ENCODE data around the gene MAT1A.

The MAT1A gene

DNA sequence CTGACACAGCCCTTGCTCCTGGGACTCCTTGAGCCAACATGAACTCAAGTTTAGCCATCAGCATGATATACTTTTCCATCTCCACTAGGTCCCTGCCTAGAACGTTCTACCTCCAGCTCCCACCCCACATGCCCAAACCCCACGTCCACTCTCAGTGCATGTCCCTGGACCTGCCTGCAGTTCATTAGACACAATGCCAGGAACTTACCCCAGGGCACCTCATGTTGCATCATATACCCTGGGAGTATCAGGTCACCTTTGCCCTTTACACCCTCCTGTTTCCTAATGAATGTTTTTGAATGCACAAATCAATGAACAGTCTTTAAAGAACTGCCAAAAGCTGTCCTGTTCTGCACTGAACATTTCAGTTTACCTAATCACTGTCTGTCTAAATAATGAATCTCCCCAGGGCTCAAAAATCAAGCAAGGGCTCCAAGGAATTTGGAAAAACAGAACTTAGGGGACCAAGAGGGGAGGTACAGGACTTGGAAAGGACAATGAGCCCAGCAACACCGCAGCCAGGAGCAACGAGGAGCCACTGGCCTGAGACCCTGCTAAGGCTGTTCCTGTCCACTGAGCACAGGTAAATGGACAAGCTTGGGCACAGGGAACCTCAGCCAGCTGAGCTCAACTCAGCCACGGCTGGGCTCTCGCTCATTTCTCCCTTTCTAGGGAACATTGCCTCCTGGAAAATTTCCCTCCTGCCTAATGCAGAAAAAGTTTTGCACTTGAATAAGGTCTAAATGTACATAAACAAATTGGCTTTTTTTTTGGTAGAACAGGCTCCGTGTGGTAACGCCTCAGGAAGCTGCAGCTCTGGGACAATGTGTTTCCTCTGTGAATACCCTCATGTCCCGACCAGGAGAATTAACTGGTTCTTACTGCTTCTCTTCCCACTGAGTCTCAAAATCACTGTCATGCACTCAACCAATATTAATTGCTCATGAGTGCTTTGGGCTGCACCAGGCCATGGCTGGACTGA, 7.4 kb downstream of the MAT1A start:
- no peak for DNase-seq

DNA sequence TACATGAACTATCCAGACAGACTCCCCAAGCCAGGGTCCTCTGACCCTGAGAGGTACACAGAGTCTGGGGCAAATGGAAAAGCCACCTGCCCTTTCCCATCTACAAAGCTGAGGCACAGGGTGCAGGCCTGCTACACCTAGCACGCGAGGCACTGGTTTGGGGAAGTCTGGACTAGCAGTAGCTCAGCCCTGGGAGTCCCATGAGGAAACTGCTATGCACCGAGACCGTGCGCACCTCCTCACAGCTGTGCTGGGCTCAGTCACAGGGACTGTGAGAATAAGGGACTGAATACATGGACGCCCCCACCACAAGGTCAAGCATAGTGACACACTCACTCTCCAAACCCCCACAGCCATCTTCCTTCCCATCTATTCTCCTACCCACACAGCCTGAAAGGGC, 8.2 kb downstream of the MAT1A start:
- no peak for DNase-seq

DNA sequence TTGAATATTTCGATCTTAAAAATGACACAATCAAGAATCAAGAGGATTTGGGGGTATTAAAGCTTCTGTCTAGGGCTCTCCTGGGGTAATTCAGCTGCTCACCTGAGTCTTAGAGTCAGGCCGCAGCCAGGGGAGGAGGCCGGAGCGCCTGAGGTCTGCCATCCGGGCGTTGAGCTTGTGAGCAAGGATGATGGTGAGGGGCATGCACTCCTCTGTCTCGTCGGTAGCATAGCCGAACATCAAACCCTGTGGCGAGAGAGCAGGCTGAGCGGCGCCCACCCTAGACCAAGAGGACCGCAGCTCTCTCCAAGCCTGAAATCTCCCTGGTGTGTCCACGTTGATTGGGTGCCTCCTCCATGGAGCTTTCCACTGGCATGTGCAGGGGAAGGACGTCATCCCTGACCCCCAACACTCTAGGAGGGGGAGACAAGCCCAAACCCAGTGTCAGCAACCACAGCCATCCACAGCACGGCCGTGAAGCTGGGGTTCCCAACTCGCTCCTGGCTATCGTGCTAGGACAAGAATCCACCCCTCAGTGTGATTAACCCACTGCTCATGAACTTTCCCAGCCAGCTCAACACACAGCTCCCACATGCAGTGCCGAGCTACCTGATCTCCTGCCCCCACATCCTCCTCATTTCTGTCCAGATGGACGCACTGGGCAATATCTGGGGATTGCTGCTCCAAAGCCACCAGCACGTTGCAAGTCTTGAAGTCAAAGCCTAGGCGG, 9.2 kb downstream of the MAT1A start:
- DNase-seq = no peak

DNA sequence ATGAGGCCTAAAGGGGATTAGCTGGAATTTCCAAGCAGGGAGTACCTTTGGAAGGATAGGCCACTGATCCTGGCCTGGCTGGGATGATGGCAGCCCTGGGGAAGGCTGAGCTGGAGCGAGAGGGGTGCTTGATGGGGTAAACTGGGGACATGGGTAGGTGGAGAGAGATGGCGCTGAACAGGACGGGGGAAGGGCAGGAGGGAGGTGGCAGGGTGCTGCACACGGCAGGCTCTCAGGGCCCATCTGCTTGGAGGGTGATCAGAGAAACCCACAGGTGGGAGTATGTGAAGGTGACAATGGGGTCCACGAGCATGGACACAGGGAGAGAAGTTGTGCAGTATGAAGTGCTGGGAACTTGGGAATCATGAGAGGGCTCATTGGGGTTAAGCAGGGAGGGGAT, 10.3 kb downstream of the MAT1A start:
- DNase-seq = no peak

DNA sequence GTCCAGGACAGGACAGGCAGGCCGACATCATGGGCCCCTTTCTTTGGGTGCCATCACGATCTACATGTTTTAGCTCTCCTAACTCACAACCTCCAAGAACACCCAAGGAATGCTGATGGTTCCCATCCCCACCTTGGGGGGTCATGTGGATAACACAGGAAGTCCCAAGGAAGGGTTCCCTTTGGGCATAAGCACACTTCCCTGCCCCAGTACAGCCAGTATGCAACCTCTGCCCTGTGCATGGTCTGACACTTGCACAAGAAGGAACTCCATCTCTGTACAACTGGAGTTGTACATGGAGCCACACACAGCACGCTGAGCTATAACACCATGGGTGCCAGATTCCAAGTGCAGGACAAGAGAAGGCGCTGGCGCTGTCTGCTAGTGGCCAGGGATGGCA, 11.0 kb downstream of the MAT1A start:
- DNase-seq = no peak

DNA sequence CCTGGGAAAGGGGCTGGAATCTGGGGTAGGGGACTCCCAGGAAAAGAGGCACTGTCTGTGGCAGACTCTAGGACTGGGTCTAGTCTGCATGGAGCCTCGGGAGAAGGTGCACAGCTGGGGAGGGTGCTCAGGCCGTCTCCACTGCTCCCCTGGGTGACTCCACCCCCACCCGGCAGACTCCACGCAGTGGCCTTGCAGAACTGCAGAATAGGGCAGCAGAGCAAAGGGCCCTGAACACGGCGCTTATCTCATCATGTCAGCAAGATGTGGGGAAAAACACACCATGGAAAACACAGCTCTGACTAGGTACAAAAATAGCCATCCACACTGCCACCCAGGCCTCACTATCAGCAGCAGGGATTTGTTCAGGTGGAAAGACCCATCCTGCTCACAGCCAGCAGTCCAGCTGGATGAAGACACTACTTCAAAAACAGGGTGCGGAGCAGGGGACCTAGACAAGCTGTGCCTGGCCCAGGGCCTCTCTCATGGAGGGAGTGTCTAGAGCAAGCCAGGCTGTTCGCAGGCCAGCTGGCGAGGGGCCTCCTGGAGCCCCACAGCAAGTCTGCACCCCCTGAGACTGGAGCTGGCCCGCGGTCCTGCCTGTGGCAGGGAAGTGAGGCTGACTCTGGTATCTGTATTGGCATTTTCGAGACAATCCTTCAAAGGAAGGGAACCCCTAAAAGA, 11.7 kb downstream of the MAT1A start:
- no peak for DNase-seq

DNA sequence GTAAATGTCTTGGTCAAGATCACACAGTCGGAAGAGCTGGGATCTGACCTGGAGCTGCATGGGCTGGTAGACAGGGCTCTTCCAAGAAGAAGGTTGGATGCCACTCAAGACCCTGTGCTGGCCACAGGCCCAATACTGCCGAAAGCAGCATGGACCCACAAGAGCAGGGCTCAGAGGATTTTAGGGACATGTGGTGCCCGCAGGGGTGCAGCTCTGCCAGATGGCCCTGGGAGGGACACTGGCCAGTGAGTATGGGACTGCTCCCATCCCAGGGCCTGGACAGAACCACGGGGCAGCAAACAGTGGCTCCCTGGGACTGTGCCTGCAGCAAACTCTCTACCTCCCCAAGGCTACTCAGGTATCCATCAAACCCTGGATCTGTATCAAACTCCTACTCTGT, 12.4 kb downstream of the MAT1A start:
- no peak for DNase-seq

DNA sequence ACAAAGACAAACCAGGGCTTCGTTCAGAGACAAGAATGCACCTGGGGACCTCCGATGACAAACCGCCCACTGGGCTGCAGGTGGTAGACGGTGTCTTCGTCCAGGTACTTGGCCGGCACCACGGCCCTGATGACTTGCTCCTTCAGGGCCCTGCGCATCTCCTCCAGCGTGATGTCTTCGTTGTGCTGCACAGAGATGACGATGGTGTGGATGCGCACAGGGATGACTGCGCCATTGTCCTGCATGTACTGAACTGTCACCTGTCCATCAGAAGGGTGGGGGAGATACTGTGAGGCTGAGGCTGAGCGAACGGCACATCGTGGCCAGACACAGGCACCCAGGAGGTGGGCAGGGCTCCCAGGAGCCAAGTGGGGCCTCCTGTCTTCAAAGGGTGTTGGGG, 13.1 kb downstream of the MAT1A start:
- no peak for DNase-seq

DNA sequence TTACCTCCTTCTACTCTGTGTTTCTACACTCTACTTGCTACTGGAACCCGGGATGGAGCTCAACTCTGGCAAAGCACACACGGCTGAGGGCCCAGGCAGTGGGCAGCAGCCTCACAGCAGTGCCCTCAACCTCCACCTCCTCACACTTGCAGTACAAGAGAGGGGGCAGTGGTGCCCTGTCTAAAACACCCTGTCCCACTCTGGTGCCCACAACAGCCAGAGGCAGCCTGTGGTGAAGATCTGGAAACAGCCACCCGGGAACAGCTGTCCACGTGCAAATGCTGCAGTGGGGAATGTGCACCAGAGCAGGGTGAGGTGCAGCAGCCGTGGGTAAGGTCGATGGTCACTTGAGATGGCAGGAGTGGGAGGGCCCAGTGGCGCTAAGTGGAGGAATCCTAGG, 13.7 kb downstream of the MAT1A start:
- DNase-seq = no peak

DNA sequence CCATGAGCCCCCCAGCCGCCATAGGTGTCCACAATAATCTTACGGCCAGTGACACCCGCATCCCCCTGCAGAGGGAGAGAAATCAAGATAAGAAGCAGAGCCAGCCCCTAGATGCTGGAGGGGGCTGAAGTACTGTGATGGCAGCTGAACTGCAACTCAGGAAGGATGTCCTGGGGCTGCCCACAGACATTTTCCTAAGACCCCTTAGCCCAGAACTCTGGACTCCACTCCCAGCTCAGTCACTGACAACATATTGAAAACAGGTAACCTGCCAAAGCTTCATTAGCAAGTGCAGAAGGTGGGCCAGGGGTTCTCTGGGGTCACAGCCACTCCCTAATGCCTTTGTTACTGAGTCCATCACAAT, 14.3 kb downstream of the MAT1A start:
- DNase-seq = no peak

DNA sequence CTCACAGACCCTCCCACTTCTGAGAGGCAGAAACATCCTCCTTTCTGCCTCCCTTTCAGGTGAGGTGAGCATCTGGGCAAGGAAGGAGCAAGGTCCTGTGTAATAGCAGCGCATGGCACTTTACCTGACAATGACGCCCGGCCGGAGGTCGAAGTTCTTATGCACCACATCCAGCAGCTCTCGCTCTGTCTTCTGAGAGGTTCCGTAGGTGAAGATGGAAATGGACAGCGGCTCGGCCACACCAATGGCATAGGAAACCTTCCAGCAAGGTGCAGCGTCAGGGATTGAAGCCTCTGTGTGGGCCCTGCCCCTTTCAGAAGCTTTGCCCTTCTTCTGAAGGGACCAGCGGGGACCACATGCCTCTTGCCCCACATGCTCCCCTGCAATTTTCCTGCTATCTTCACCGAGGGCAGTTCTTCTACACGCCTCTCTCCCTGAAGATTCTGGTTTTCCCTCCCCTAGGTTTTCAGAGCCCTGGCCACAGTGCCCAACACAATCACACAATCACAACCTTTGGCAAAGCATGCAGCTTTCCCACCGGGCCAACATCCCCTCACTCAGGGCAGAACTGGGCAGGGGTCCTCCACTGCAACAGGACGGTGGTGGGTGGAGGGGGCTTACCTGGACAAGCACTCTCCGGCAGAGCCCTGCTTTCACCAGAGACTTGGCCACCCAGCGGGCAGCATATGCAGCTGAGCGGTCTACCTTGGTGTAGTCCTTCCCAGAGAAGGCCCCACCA, 14.9 kb downstream of the MAT1A start:
- DNase-seq = no peak

DNA sequence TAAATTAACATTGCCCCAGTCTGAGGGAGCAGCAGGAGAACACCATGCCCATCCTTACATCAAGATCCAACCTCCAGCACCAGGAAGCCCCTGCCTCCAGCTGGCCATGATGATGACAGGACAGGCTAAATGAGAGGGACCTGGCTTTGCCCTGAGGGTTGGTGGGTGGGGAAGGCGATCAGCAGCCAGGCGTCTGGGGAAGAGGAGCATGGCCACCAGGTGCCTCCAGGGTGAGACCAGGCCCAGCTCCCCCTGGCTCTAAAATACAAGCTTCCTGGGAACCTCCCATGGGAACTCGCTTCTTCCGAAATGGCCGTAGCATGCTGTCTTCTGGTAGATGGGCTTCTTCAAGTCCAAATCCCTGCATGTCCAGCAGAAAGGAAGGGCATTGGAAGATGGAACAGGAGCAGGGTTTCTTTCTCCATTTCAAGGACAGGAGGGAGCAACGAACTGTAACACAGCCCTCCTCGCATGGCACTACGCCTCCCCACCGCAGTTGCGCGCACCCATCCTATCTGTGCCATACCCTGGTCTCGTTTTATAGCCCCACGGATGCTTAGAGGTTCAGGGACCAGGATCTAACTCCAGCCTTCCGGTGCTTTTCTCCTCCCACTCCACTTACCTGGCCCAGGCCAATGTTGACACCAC, 15.8 kb downstream of the MAT1A start:
- no peak for DNase-seq

DNA sequence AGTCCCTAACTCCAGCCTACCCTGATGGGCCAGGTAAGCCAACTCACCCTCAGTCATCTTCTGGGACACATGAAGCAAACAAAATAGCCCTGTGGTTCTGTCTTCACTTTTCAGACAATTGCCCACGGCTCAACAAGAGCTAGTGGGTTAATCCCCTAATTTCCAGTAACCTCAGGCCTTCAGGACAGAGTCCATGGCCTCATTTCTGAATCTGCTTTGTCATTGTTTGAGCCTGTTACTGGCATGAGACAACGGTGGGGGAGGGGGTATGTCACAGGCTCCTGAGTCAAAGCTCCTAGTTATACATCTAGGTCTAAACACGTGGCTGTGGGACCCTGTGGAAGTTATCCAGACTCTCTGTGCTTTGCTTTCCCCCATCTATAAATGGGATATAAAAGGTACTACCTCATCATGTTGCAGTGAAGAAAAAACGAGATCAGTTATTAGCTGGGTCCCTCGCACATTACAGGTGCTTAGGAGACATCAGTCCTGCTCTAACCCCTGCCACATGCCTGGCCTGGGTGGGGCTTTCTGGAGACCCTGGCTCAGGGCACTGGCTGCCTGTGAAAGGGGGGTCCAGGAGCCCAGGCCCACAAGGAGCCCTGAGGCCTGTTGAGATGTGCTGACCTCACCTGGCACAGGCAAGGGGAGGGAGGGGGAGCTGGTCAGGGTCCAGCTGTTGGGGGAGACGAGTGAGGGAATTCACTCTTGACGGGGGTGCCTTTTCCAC, 16.5 kb downstream of the MAT1A start:
- DNase-seq = no peak

DNA sequence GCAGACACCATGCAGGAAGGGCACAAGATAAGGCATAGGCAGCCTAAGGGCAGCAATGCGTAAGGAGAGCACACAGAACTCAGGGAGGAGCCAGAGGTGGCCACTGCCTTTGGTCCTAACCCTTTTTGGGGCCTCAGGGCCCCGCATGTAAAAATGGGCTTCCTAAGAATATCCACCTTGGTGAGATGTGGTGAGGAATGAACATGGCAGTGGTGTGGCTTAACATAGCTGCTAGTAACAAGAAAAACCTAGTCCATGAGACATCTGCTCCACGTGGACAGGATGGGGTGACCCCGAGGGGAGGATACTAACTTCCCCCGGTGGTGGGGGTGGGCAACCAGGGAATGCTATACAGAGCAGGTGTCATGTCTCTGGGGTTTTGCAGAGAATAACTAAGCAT, 18.0 kb downstream of the MAT1A start:
- DNase-seq = no peak

DNA sequence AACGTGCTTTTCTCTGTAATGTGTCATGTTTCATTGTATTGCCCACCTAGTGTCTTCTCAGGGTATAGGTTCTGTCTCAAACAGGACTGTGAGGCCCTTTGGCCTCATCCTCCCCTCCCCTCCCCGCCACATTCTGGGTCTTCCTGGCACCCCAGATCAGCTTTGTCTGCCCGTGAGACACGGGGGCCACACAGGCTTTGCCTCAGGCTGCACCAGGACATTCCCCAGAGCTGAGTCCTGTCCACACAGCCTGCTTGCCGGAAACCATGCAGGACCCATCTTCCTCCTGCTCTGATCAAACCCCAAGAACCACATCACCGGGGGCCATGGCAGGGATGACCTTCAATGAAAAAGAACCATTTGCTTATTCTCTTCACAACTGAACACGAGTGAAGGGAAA, 18.6 kb downstream of the MAT1A start:
- no peak for DNase-seq

DNA sequence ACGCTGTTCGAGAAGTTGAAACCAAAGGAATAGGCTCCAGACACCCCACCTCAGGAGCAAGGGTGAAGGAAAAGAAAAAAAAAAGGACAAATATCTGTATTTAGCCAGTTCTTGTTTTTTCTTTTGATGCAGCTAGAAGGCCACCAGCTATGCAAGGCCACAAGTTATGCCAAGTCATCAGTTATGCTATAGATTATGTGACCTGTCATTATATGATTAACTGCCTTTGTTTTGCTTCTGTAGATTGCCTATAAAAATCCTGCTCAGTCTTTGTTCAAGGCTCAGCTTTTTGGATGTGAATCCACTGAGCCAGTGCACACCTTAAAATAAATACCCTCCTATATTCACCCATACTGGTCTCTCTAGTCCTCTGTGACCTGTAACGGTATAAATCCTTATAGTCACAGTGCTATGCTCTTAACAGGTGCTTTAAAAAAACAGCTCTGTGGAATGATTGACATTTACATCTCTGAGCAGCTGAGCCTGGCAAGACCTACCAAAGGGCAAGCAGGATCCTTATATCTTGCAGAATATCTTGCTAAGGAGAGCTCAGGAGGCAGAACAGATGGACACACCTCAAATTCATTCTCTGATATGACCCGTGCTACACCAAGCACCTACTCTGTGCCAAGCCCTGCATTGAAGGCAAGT, 20.4 kb downstream of the MAT1A start:
- no peak for DNase-seq

DNA sequence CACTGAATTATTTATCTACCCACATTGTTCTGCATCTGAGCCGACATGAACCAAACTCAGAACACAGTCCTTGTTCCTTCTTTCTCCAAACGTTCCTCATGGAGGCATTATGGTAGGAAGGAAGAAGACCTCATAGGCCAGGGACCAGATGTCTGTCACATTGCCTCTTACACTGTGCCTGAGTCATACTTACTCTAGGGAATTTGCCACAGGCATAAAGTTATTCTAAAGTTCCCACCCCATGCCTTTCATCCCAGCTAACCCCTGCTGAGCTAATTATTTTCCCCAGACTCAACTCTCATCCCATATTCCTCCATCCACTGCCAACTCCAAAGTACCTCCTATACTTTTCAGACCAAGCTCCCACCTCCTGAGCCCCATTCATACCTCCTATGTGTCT, 21.2 kb downstream of the MAT1A start:
- DNase-seq = no peak

DNA sequence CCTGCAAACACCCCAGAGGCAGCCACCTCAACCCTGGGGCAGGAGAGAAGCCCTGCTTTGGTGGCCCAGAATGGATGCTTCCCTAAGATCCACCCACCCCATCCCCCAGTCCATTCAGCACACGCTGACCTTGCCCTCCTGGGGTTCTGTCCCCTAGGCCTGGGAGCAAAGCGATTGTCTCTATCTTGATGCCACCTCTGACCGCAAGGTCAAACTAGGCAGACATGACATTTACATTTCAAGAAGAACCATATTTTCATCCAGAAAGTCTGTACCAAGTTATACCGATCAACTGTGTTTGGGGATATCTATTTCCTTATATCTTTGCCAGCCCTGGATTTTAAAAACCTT, 23.0 kb downstream of the MAT1A start:
- no peak for DNase-seq

DNA sequence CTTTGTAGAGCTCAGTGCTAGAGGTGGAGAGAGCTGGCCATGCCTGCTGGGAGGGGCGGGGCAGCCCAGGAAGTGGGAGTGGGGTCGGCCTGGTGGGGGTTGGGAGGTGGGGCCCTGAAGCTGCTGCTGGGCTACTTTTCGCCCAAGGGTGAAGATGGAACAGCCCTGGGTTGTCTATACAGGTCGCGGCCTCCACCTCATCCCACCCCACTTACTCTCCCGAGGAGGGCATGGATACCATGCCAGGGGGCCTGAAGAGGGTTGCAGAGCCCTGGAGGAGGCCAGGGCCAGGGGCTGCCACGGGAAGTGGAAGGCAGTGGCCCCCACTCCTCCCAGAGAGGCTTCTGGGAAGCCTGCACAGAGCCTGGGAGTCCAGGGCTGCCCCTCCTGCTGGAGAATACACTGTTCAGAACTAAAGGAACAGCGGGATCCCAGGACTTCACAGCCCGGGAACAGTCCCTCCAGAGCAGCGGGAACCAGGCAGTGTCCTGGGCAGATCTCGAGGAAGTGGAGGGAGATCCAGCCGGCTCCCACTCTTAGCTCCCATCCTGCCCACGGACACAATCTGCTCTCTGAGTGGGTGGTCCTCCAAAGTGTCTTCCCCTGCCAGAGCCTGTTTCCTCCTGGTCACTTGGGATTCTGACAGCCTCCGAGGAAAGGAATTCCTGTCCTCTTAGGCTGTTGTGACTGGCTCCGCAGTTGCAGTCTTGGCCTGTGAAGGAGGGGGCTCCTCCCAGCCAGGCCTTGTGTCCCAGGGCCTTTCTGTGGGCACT, 23.5 kb downstream of the MAT1A start:
- no peak for DNase-seq
